HepG2 (cell line): Measurements from ENCODE around the gene CCDC82. TPM values are rescaled to one million over a fixed set of nuclear protein-coding genes. Genes with fewer than 3 reads are reported as not detected.

Source experiments
- ASH2L ChIP-seq: fragments of 300-600, 200-600 bp; sonication (generic); IDR thresholded peaks from 2 replicates; pipeline ENCODE4 v1.7.0; 2017; ENCODE audit warnings: low read depth, mild to moderate bottlenecking, moderate library complexity, mixed read lengths, low read length; ENCODE audit not compliant: insufficient read length
- HNF4G ChIP-seq, 2 experiments: sonication (generic) in 1 of 2; formaldehyde crosslinking in 1 of 2; IDR thresholded peaks; 2 replicates each; pipeline versions ENCODE4 v1.4.0 to v1.6.1; 2011 to 2020; ENCODE audit warnings: borderline replicate concordance in 2 of 2, low read depth in 2 of 2, mild to moderate bottlenecking in 2 of 2, low read length in 1 of 2, missing genetic modification reagents in 1 of 2, moderate library complexity in 1 of 2
- IKZF1 ChIP-seq: fragments of 450-650 bp; IDR thresholded peaks from 2 replicates; pipeline ENCODE4 v1.7.1; 2016
- KDM1A ChIP-seq: IDR thresholded peaks from 2 replicates; pipeline ENCODE4 v1.6.1; 2016; ENCODE audit warnings: missing compliant biosample characterization
- KDM5B ChIP-seq: sonication (generic); formaldehyde crosslinking; IDR thresholded peaks from 2 replicates; pipeline ENCODE4 v1.4.0; 2020; ENCODE audit warnings: missing genetic modification reagents, mild to moderate bottlenecking, borderline replicate concordance
- NBN ChIP-seq: fragments of 450-650 bp; conservative IDR thresholded peaks from 2 replicates; pipeline ENCODE4 v1.6.1; 2017
- NCOR1 ChIP-seq: fragments of 200-600 bp; sonication (generic); IDR thresholded peaks from 2 replicates; pipeline ENCODE4 v1.7.0; 2017; ENCODE audit warnings: antibody characterized with exemption, low read length, borderline replicate concordance
- NR2F6 ChIP-seq, 2 experiments: IDR thresholded peaks; 2 replicates each; pipeline ENCODE4 v1.6.1; 2016; ENCODE audit warnings: antibody characterized with exemption in 1 of 2, mild to moderate bottlenecking in 1 of 2
- PHF8 ChIP-seq: sonication (generic); formaldehyde crosslinking; IDR thresholded peaks from 2 replicates; pipeline ENCODE4 v1.5.0; 2020; ENCODE audit warnings: missing genetic modification reagents
- SNAPC4 ChIP-seq: sonication (generic); formaldehyde crosslinking; IDR thresholded peaks from 2 replicates; pipeline ENCODE4 v1.4.0; 2020; ENCODE audit warnings: mild to moderate bottlenecking, missing genetic modification reagents
- SP4 ChIP-seq: sonication (generic); formaldehyde crosslinking; IDR thresholded peaks from 2 replicates; pipeline ENCODE4 v1.8.1; 2023; ENCODE audit warnings: mild to moderate bottlenecking, missing genetic modification reagents
- TEF ChIP-seq: sonication (generic); formaldehyde crosslinking; IDR thresholded peaks from 2 replicates; pipeline ENCODE4 v1.5.0; 2020; ENCODE audit warnings: missing genetic modification reagents
- U2AF2 ChIP-seq: fragments of 200-400 bp; formaldehyde crosslinking; IDR thresholded peaks from 2 replicates; pipeline ENCODE4 v1.6.1; 2017; ENCODE audit warnings: low read depth, mild to moderate bottlenecking, low read length
- ZBTB38 ChIP-seq: sonication (generic); formaldehyde crosslinking; IDR thresholded peaks from 2 replicates; pipeline ENCODE4 v1.5.1; 2020; ENCODE audit warnings: mild to moderate bottlenecking, missing genetic modification reagents
- ZNF574 ChIP-seq: sonication (generic); formaldehyde crosslinking; IDR thresholded peaks from 2 replicates; pipeline ENCODE4 v1.4.0; 2020; ENCODE audit warnings: missing genetic modification reagents
- ZNF710 ChIP-seq: sonication (generic); formaldehyde crosslinking; IDR thresholded peaks from 2 replicates; pipeline ENCODE4 v1.5.0; 2020; ENCODE audit warnings: mild to moderate bottlenecking, missing genetic modification reagents, borderline replicate concordance
- ZNF775 ChIP-seq: sonication (generic); formaldehyde crosslinking; IDR thresholded peaks from 2 replicates; pipeline ENCODE4 v1.4.0; 2020; ENCODE audit warnings: missing genetic modification reagents, mild to moderate bottlenecking, moderate library complexity, borderline replicate concordance
- ZSCAN29 ChIP-seq: sonication (generic); formaldehyde crosslinking; conservative IDR thresholded peaks from 2 replicates; pipeline ENCODE4 v1.4.0; 2020; ENCODE audit warnings: mild to moderate bottlenecking, missing genetic modification reagents
- polyA plus RNA-seq, 8 experiments: library from polyadenylated mRNA; depleted of rRNA in 3 of 8; stranded (reverse) in 7 of 8; unstranded in 1 of 8; fragments of >200 nt; fragmentation: Illumina TruSeq in 4 of 8; extraction: Trizol in 4 of 8; gene quantifications; 2 replicates each; pipeline versions ENCODE4 v1.2.1 to v1.2.3, GENCODE V29; 2011 to 2016; ENCODE audit warnings: low read depth in 4 of 8, missing spikeins in 1 of 8, mixed read lengths in 1 of 8; ENCODE audit not compliant: insufficient read depth in 1 of 8
- total RNA-seq, 5 experiments: library from RNA; depleted of rRNA; stranded (reverse); fragments of >200 nt; fragmentation: Illumina TruSeq; extraction: Trizol; gene quantifications; 2 replicates each; pipeline ENCODE4 v1.2.3, GENCODE V29; 2016; ENCODE audit warnings: low read depth in 1 of 5

The CCDC82 gene
- total and polyA plus RNA-seq, 2 of the 13 experiments (the other 11 are each of a cell fraction or from before 2014, with no cell fraction given) = 19.7 to 25.7 TPM

- no peak for TF ChIP-seq ZNF574 (CRISPR knock-in tag)
- no peak for TF ChIP-seq TEF (CRISPR knock-in tag)
- no peak for TF ChIP-seq IKZF1
- no peak for TF ChIP-seq U2AF2
- TF ChIP-seq PHF8 (CRISPR knock-in tag) = peak; percentile 46; the same call in 1 of the 2 replicates
- peak; percentile 69; the same call in 1 of the 2 replicates for TF ChIP-seq ZSCAN29 (CRISPR knock-in tag)
- no peak for TF ChIP-seq ZNF775 (CRISPR knock-in tag)
- no peak for TF ChIP-seq NCOR1
- TF ChIP-seq SNAPC4 (CRISPR knock-in tag) = no peak
- no peak for TF ChIP-seq NR2F6 (IDR thresholded peaks at IDR 0.05)
- 0 out of 2 replicates have a peak, but pooled peaks have one; percentile 39 for TF ChIP-seq NR2F6 (CRISPR knock-in tag; IDR thresholded peaks at IDR 0.05)
- peak; percentile 80 for TF ChIP-seq ZBTB38 (CRISPR knock-in tag)
- TF ChIP-seq KDM1A (CRISPR knock-in tag) = no peak
- TF ChIP-seq KDM5B = no peak
- no peak for TF ChIP-seq SP4 (CRISPR knock-in tag)
- no peak for TF ChIP-seq NBN
- TF ChIP-seq ASH2L = peak; percentile 35
- TF ChIP-seq HNF4G (IDR thresholded peaks at IDR 0.05; ENCODE audit: borderline replicate concordance, low read depth, low read length) = no peak
- TF ChIP-seq HNF4G (CRISPR knock-in tag; IDR thresholded peaks at IDR 0.05; ENCODE audit: borderline replicate concordance, low read depth) = 0 out of 2 replicates have a peak, but pooled peaks have one; percentile 37
- peak; percentile 91 for TF ChIP-seq ZNF710 (CRISPR knock-in tag)
These were observed 46.6 kb downstream of the CCDC82 start, which contains the start of gene MAML2 (continued) for GRCh38 chr11:96342961-96343711.
